H1 (cell line): ENCODE measurements around the gene ARMC9. TPM values are rescaled to one million over a fixed set of nuclear protein-coding genes. Genes with fewer than 3 reads are reported as not detected.

Experiments
- CTCF ChIA-PET: fragments of 300-600 bp; sonication (Branson Sonifier 250); formaldehyde crosslinking; loops from one replicate; lab custom pipeline; 2021; ENCODE audit not compliant: partially characterized antibody; lab: Charles Lee
- POLR2A ChIA-PET: fragments of 300-600 bp; sonication (Branson Sonifier 250); formaldehyde crosslinking; loops from one replicate; lab custom pipeline; 2021; ENCODE audit warnings: inconsistent platforms; ENCODE audit not compliant: partially characterized antibody; lab: Charles Lee
- DNase-seq, 2 experiments: peaks; one replicate each; pipeline versions ENCODE4 v3.0.0 to v3.0.0-alpha.2; 2010 to 2022; ENCODE audit warnings: low spot score in 2 of 2, low read depth in 1 of 2, mixed read lengths in 1 of 2
- FAIRE-seq: peaks from 2 replicates; lab custom pipeline; 2011; peaks lifted over from hg19 to GRCh38; lab: Jason Lieb, UNC
- H2AFZ ChIP-seq: 2 replicates; pipeline ENCODE4 v1.8.1; 2012; ENCODE audit warnings: low read length, inconsistent platforms
- H2AK5ac ChIP-seq: 2 replicates; pipeline ENCODE4 v1.6.1; 2013; ENCODE audit warnings: low read depth, low read length
- H2BK120ac ChIP-seq: replicated peaks from 2 replicates; pipeline ENCODE3; 2013; ENCODE audit warnings: low read depth, low read length, inconsistent platforms
- H2BK12ac ChIP-seq: 2 replicates; pipeline ENCODE4 v1.6.1; 2013; ENCODE audit warnings: low read depth, low read length
- H2BK15ac ChIP-seq: 2 replicates; pipeline ENCODE4 v1.6.1; 2013; ENCODE audit warnings: low read length
- H2BK20ac ChIP-seq: 2 replicates; pipeline ENCODE4 v1.6.1; 2013; ENCODE audit warnings: low read length
- H2BK5ac ChIP-seq: 2 replicates; pipeline ENCODE4 v1.6.1; 2013; ENCODE audit warnings: low read depth, low read length
- H3K14ac ChIP-seq: 2 replicates; pipeline ENCODE4 v1.6.1; 2013; ENCODE audit warnings: inconsistent platforms; ENCODE audit not compliant: insufficient read length
- H3K18ac ChIP-seq: 2 replicates; pipeline ENCODE4 v1.6.1; 2013; ENCODE audit warnings: low read length; ENCODE audit errors: extremely low read depth
- H3K23ac ChIP-seq: 2 replicates; pipeline ENCODE4 v1.6.1; 2013; ENCODE audit warnings: inconsistent platforms; ENCODE audit not compliant: insufficient read length
- H3K23me2 ChIP-seq: 2 replicates; pipeline ENCODE4 v1.6.1; 2013; ENCODE audit warnings: low read depth, low read length
- H3K27ac ChIP-seq: 2 replicates; pipeline ENCODE4 v1.6.1; 2011; ENCODE audit warnings: low read depth, low read length, inconsistent platforms
- H3K27me3 ChIP-seq, 4 experiments: replicated peaks in 1 of 4; 1 replicate in 1 of 4; 2 replicates in 3 of 4; pipeline versions ENCODE4 v1.6.1 to v1.8.1; 2011 to 2013; ENCODE audit warnings: low read length in 3 of 4, mild to moderate bottlenecking in 3 of 4, inconsistent platforms in 2 of 4, mixed read lengths in 2 of 4, moderate library complexity in 1 of 4; ENCODE audit not compliant: control insufficient read depth in 3 of 4, insufficient read depth in 3 of 4; ENCODE audit errors: extremely low read depth in 1 of 4
- H3K36me3 ChIP-seq, 4 experiments: 2 replicates each; pipeline versions ENCODE4 v1.6.1 to v1.8.1; 2011 to 2013; ENCODE audit warnings: mild to moderate bottlenecking in 4 of 4, low read length in 3 of 4, moderate library complexity in 2 of 4, control low read depth in 1 of 4, inconsistent platforms in 1 of 4; ENCODE audit not compliant: insufficient read depth in 4 of 4, control insufficient read depth in 2 of 4
- H3K4ac ChIP-seq: replicated peaks from 2 replicates; pipeline ENCODE3; 2013; ENCODE audit warnings: low read length, low read depth, mixed read lengths, inconsistent platforms; ENCODE audit not compliant: insufficient read length
- H3K4me1 ChIP-seq, 4 experiments: replicated peaks in 1 of 4; 1 replicate in 1 of 4; 2 replicates in 3 of 4; pipeline versions ENCODE4 v1.6.1 to v1.8.1; 2011 to 2013; ENCODE audit warnings: low read length in 3 of 4, inconsistent platforms in 2 of 4, mixed read lengths in 1 of 4; ENCODE audit not compliant: insufficient read depth in 4 of 4, control insufficient read depth in 3 of 4
- H3K4me2 ChIP-seq, 2 experiments: 2 replicates each; pipeline versions ENCODE4 v1.6.1 to v1.8.1; 2011 to 2013; ENCODE audit warnings: low read depth in 2 of 2, low read length in 2 of 2, control low read depth in 1 of 2, inconsistent platforms in 1 of 2, mild to moderate bottlenecking in 1 of 2; ENCODE audit not compliant: insufficient read depth in 1 of 2
- H3K4me3 ChIP-seq, 4 experiments: fragments of 200-600, 300-600 bp in 1 of 4; sonication (generic), shearing (Covaris generic), sonication (Bioruptor Twin) in 1 of 4; 2 replicates each; pipeline versions ENCODE4 v1.5.1 to v1.8.1; 2011 to 2016; ENCODE audit warnings: low read length in 4 of 4, low read depth in 3 of 4, control low read depth in 2 of 4, inconsistent platforms in 2 of 4, mild to moderate bottlenecking in 2 of 4, mixed read lengths in 1 of 4, moderate library complexity in 1 of 4; ENCODE audit not compliant: insufficient read depth in 2 of 4; ENCODE audit errors: extremely low read depth in 1 of 4
- H3K56ac ChIP-seq: replicated peaks from 2 replicates; pipeline ENCODE3; 2013; ENCODE audit warnings: low read depth, mild to moderate bottlenecking, mixed read lengths, low read length, inconsistent platforms; ENCODE audit not compliant: insufficient read length
- H3K79me1 ChIP-seq: 2 replicates; pipeline ENCODE4 v1.6.1; 2013; ENCODE audit warnings: low read depth, low read length, control low read depth
- H3K79me2 ChIP-seq, 2 experiments: 2 replicates each; pipeline versions ENCODE4 v1.6.1 to v1.8.1; 2012 to 2013; ENCODE audit warnings: low read length in 2 of 2, mild to moderate bottlenecking in 2 of 2, inconsistent platforms in 1 of 2; ENCODE audit not compliant: insufficient read depth in 2 of 2, control insufficient read depth in 1 of 2
- H3K9ac ChIP-seq, 4 experiments: replicated peaks in 1 of 4; 1 replicate in 1 of 4; 2 replicates in 3 of 4; pipeline versions ENCODE4 v1.6.1 to v1.8.1; 2011 to 2013; ENCODE audit warnings: low read depth in 3 of 4, low read length in 3 of 4, control low read depth in 2 of 4, mild to moderate bottlenecking in 2 of 4, moderate library complexity in 2 of 4, inconsistent platforms in 1 of 4; ENCODE audit errors: extremely low read depth in 1 of 4
- H3K9me3 ChIP-seq, 2 experiments: 2 replicates each; pipeline versions ENCODE4 v1.6.1 to v1.8.1; 2012 to 2013; ENCODE audit warnings: mild to moderate bottlenecking in 2 of 2, moderate library complexity in 2 of 2, control low read depth in 1 of 2, inconsistent platforms in 1 of 2, low read depth in 1 of 2, low read length in 1 of 2, mixed read lengths in 1 of 2; ENCODE audit not compliant: insufficient read depth in 2 of 2
- H4K20me1 ChIP-seq, 2 experiments: replicated peaks in 1 of 2; 2 replicates each; pipeline versions ENCODE3 to v1.8.1; 2011 to 2013; ENCODE audit warnings: inconsistent platforms in 2 of 2, low read length in 2 of 2, mild to moderate bottlenecking in 1 of 2; ENCODE audit not compliant: insufficient read depth in 2 of 2, control insufficient read depth in 1 of 2
- H4K5ac ChIP-seq: 2 replicates; pipeline ENCODE4 v1.6.1; 2013; ENCODE audit warnings: low read length, low read depth, mixed read lengths, inconsistent platforms; ENCODE audit not compliant: insufficient read length
- H4K8ac ChIP-seq: 2 replicates; pipeline ENCODE4 v1.8.0; 2013; ENCODE audit warnings: mild to moderate bottlenecking, moderate library complexity, low read length, inconsistent platforms; ENCODE audit not compliant: insufficient read depth; ENCODE audit errors: extremely low read depth
- H4K91ac ChIP-seq: replicated peaks from 2 replicates; pipeline ENCODE3; 2013; ENCODE audit warnings: low read length, mixed read lengths, inconsistent platforms; ENCODE audit not compliant: insufficient read length
- BCL11A ChIP-seq, 2 experiments: IDR thresholded peaks; one replicate each; pipeline ENCODE4 v1.6.1; 2011; ENCODE audit warnings: low read depth in 2 of 2, low read length in 2 of 2, mild to moderate bottlenecking in 2 of 2
- CTCF ChIP-seq, 3 experiments: IDR thresholded peaks; 1 replicate in 2 of 3; 2 replicates in 1 of 3; pipeline versions ENCODE4 v1.5.1 to v1.6.1; 2011; ENCODE audit warnings: low read length in 3 of 3, mild to moderate bottlenecking in 3 of 3, inconsistent platforms in 2 of 3, low read depth in 1 of 3, moderate library complexity in 1 of 3; ENCODE audit not compliant: insufficient read depth in 1 of 3; ENCODE audit errors: control extremely low read depth in 1 of 3
- PHF8 ChIP-seq: fragments of 200-600 bp; sonication (generic); conservative IDR thresholded peaks from 2 replicates; pipeline ENCODE4 v1.7.1; 2012; ENCODE audit warnings: low read depth, mild to moderate bottlenecking, inconsistent platforms, low read length, moderate library complexity
- RNF2 ChIP-seq: fragments of 200-900, 300-1000 bp; sonication (generic); IDR thresholded peaks from 2 replicates; pipeline ENCODE4 v1.7.1; 2016; ENCODE audit warnings: borderline replicate concordance, low read depth, mild to moderate bottlenecking, antibody characterized with exemption, low read length; ENCODE audit not compliant: poor library complexity, severe bottlenecking; ENCODE audit errors: missing control alignments
- SAP30 ChIP-seq: fragments of 300-600 bp; sonication (generic); IDR thresholded peaks from 2 replicates; pipeline ENCODE4 v1.7.1; 2012; ENCODE audit warnings: low read length, moderate library complexity, mild to moderate bottlenecking, inconsistent platforms; ENCODE audit not compliant: insufficient read depth, insufficient replicate concordance
- SP2 ChIP-seq: IDR thresholded peaks from 2 replicates; pipeline ENCODE4 v1.6.1; 2012; ENCODE audit warnings: mild to moderate bottlenecking, low read length, inconsistent platforms
- USF2 ChIP-seq: IDR thresholded peaks from 2 replicates; pipeline ENCODE4 v1.6.1; 2011; ENCODE audit warnings: low read length, improper control_type of control experiment
- WGBS, 2 experiments: shearing (Covaris generic) in 1 of 2; methylation state at CpG; one replicate each; pipeline versions ENCODE4 v1.1.6 to v1.1.7; 2013 to 2015; ENCODE audit warnings: low lambda C conversion rate in 2 of 2, mixed read lengths in 2 of 2, inconsistent platforms in 1 of 2, low coverage in 1 of 2, missing lambda C conversion rate in 1 of 2; ENCODE audit not compliant: insufficient replicate concordance in 2 of 2, insufficient coverage in 1 of 2, insufficient read length in 1 of 2; ENCODE audit errors: extremely low coverage in 1 of 2, missing lambda C conversion rate in 1 of 2; 5-methylcytosine and 5-hydroxymethylcytosine counted together
- polyA plus RNA-seq, 7 experiments: library from polyadenylated mRNA; depleted of rRNA in 3 of 7; stranded (reverse) in 5 of 7; unstranded in 2 of 7; fragments of >200 nt in 5 of 7; fragments of 200-250 nt in 2 of 7; gene quantifications; 1 replicate in 5 of 7; 2 replicates in 1 of 7; 4 replicates in 1 of 7; pipeline versions ENCODE4 v1.2.1 to v1.2.3, GENCODE V29; 2011 to 2013; ENCODE audit warnings: missing spikeins in 2 of 7, mixed read lengths in 2 of 7
- total RNA-seq: library from RNA; stranded (reverse); fragmentation: NEBNext Ultra II Directional; extraction: Animal tissue kit (Norgen Biotek cat#: 25700); gene quantifications from 2 replicates; pipeline ENCODE4 v1.2.1, GENCODE V29; 2021

ARMC9 gene
- total and polyA plus RNA-seq, 2 of the 8 experiments (the other 6 are each of a cell fraction or from before 2014, with no cell fraction given) = 23.2 to 36.1 TPM

GRCh38 chr2:231163414-231164095, 34.9 kb upstream of the ARMC9 start:
- no peak for DNase-seq
- H3K79me2 ChIP-seq = no peaks in the 10 kb centered on the region
- H2AFZ ChIP-seq = no peak overlapping the region
- H4K8ac ChIP-seq = no peak overlapping the region
- 69% methylated on average over 4 of the region's 4 CpGs; no CpG with 5 or more reads in 1 of the 2 experiments for WGBS, 2 experiments
- H2BK120ac ChIP-seq = no peak overlapping the region
- no peak overlapping the region for H3K14ac ChIP-seq
- no peak overlapping the region for H2AK5ac ChIP-seq
- no peak overlapping the region for H3K4ac ChIP-seq
- H3K4me3 ChIP-seq = no peak overlapping the region
- H3K79me1 ChIP-seq = no peaks in the 10 kb centered on the region
- no peak overlapping the region for H3K56ac ChIP-seq
- peaks cover 0 to 7% (median 2%) of the 10 kb centered on the region in 4 experiments; a peak in 3 of 7 replicates for H3K4me1 ChIP-seq
- CTCF ChIA-PET = interaction anchor here (1.0 kb wide), 1 partner anchor 64 kb away, joined by 3 read pairs; no protein-coding TSS in a partner anchor
- H3K23ac ChIP-seq = no peak overlapping the region
- FAIRE-seq = peak; percentile 32
- 0 out of 4 replicates have a peak overlapping the region, but pooled peaks of 1 of the 2 experiments have one; percentile 22 for H3K4me2 ChIP-seq
- H4K20me1 ChIP-seq = no peaks in the 10 kb centered on the region
- H3K27me3 ChIP-seq = no peaks in the 10 kb centered on the region
- no peak overlapping the region for H3K9ac ChIP-seq
- H2BK5ac ChIP-seq = no peak overlapping the region
- no peak overlapping the region for H4K91ac ChIP-seq
- no peak overlapping the region for H2BK12ac ChIP-seq
- H3K23me2 ChIP-seq = no peaks in the 10 kb centered on the region
- no peaks in the 10 kb centered on the region for H3K9me3 ChIP-seq
- H3K27ac ChIP-seq = no peak overlapping the region
- no peak overlapping the region for H2BK20ac ChIP-seq
- POLR2A ChIA-PET = interaction anchor here (1.7 kb wide), 1 partner anchor 11 kb away, joined by 4 read pairs; no protein-coding TSS in a partner anchor
- H4K5ac ChIP-seq = no peak overlapping the region
- TF ChIP-seq PHF8 = no peak
- no peak for TF ChIP-seq CTCF (IDR thresholded peaks at IDR 0.05; ENCODE audit: control extremely low read depth in 1 of 3, insufficient read depth in 1 of 3, low read depth in 1 of 3, low read length in 3 of 3)
- no peak for TF ChIP-seq RNF2
- TF ChIP-seq USF2 = no peak
- no peak for TF ChIP-seq SP2
- no peak for TF ChIP-seq BCL11A (IDR thresholded peaks at IDR 0.05; ENCODE audit: low read depth in 2 of 2, low read length in 2 of 2)
- no peak for TF ChIP-seq SAP30
- TF ChIP-seq, all 59 proteins: peak for 0
- H2BK15ac ChIP-seq = no peak overlapping the region
- H3K36me3 ChIP-seq = peaks cover 2 to 45% (median 27%) of the 10 kb centered on the region in 4 experiments; a peak in 7 of 8 replicates
- no peak overlapping the region for H3K18ac ChIP-seq
